Liver (tissue), 9 donors: ENCODE data around the gene TEKT2. TPM values are rescaled to one million over a fixed set of nuclear protein-coding genes. Genes with fewer than 3 reads are reported as not detected.

Experiments used
- DNase-seq: peaks from one replicate; pipeline ENCODE4 v3.0.0-alpha.2; 2017; ENCODE audit warnings: low spot score
- H3K27ac ChIP-seq, 2 donors: one replicate each; pipeline ENCODE4 v1.7.0; 2013; ENCODE audit warnings: inconsistent platforms in 2 of 2, low read length in 2 of 2, control low read depth in 1 of 2, low read depth in 1 of 2, mild to moderate bottlenecking in 1 of 2
- H3K27me3 ChIP-seq, 4 donors: one replicate each; pipeline versions ENCODE4 v1.6.1 to v1.7.0; 2013; ENCODE audit warnings: low read length in 3 of 4, inconsistent platforms in 1 of 4, mild to moderate bottlenecking in 1 of 4, moderate library complexity in 1 of 4; ENCODE audit not compliant: control insufficient read depth in 4 of 4, insufficient read depth in 4 of 4
- H3K36me3 ChIP-seq, 4 donors: one replicate each; pipeline versions ENCODE4 v1.6.1 to v1.7.0; 2013; ENCODE audit warnings: low read length in 3 of 4, mild to moderate bottlenecking in 3 of 4, low read depth in 1 of 4, moderate library complexity in 1 of 4; ENCODE audit not compliant: control insufficient read depth in 4 of 4, insufficient read depth in 3 of 4
- H3K4me1 ChIP-seq, 4 donors: one replicate each; pipeline versions ENCODE4 v1.6.1 to v1.7.0; 2013; ENCODE audit warnings: low read length in 3 of 4, mild to moderate bottlenecking in 3 of 4, moderate library complexity in 1 of 4; ENCODE audit not compliant: control insufficient read depth in 4 of 4, insufficient read depth in 4 of 4
- H3K4me3 ChIP-seq, 3 donors: one replicate each; pipeline versions ENCODE4 v1.6.1 to v1.7.0; 2013; ENCODE audit warnings: low read length in 3 of 3, control low read depth in 1 of 3, low read depth in 1 of 3, mild to moderate bottlenecking in 1 of 3
- H3K9ac ChIP-seq, 2 donors: one replicate each; pipeline ENCODE4 v1.7.0; 2013; ENCODE audit warnings: low read length in 2 of 2, mild to moderate bottlenecking in 2 of 2, moderate library complexity in 2 of 2, control low read depth in 1 of 2, low read depth in 1 of 2
- H3K9me3 ChIP-seq, 4 donors: one replicate each; pipeline versions ENCODE4 v1.6.1 to v1.7.0; 2013; ENCODE audit warnings: low read length in 3 of 4; ENCODE audit not compliant: control insufficient read depth in 4 of 4
- EGR1 ChIP-seq, 2 donors: IDR thresholded peaks; 2 replicates each; pipeline ENCODE4 v1.6.1; 2016 to 2018; ENCODE audit warnings: antibody characterized with exemption in 2 of 2, low read depth in 2 of 2
- FOXA1 ChIP-seq: IDR thresholded peaks from 2 replicates; pipeline ENCODE4 v1.6.1; 2016; ENCODE audit warnings: antibody characterized with exemption
- FOXA2 ChIP-seq: IDR thresholded peaks from 2 replicates; pipeline ENCODE4 v1.6.1; 2016; ENCODE audit warnings: antibody characterized with exemption
- GABPA ChIP-seq, 2 donors: IDR thresholded peaks in 1 of 2; conservative IDR thresholded peaks in 1 of 2; 2 replicates each; pipeline ENCODE4 v1.6.1; 2016; ENCODE audit warnings: antibody characterized with exemption in 2 of 2, mild to moderate bottlenecking in 1 of 2, moderate library complexity in 1 of 2
- HNF4A ChIP-seq, 2 donors: conservative IDR thresholded peaks; 2 replicates each; pipeline ENCODE4 v1.6.1; 2016; ENCODE audit warnings: antibody characterized with exemption in 2 of 2, mild to moderate bottlenecking in 2 of 2
- HNF4G ChIP-seq: IDR thresholded peaks from 2 replicates; pipeline ENCODE4 v1.6.1; 2016; ENCODE audit warnings: antibody characterized with exemption
- JUND ChIP-seq, 2 donors: IDR thresholded peaks; 2 replicates each; pipeline ENCODE4 v1.6.1; 2016; ENCODE audit warnings: antibody characterized with exemption in 2 of 2
- NR2F2 ChIP-seq: IDR thresholded peaks from 2 replicates; pipeline ENCODE4 v1.6.1; 2016; ENCODE audit warnings: antibody characterized with exemption
- RAD21 ChIP-seq, 2 donors: IDR thresholded peaks; 2 replicates each; pipeline ENCODE4 v1.6.1; 2016; ENCODE audit warnings: antibody characterized with exemption in 2 of 2, mild to moderate bottlenecking in 2 of 2
- SP1 ChIP-seq: IDR thresholded peaks from 2 replicates; pipeline ENCODE4 v1.6.1; 2018; ENCODE audit warnings: antibody characterized with exemption, mild to moderate bottlenecking
- TAF1 ChIP-seq: conservative IDR thresholded peaks from 2 replicates; pipeline ENCODE4 v1.6.1; 2016; ENCODE audit warnings: antibody characterized with exemption, mild to moderate bottlenecking
- YY1 ChIP-seq: IDR thresholded peaks from 2 replicates; pipeline ENCODE4 v1.6.1; 2016; ENCODE audit warnings: antibody characterized with exemption, mild to moderate bottlenecking
- WGBS: extraction: QIAGEN DNeasy Blood & Tissue Kit; methylation state at CpG from one replicate; pipeline ENCODE4 v1.1.7; 2013; 5-methylcytosine and 5-hydroxymethylcytosine counted together
- polyA plus RNA-seq, 2 donors: library from polyadenylated mRNA; stranded (reverse) in 1 of 2; unstranded in 1 of 2; fragments of 200-250 nt in 1 of 2; fragments of >200 nt in 1 of 2; fragmentation: Nextera tagmentation in 1 of 2; extraction: Ambion mirVana in 1 of 2; gene quantifications; one replicate each; pipeline versions ENCODE4 v1.2.1 to v1.2.3, GENCODE V29; 2013 to 2015
- total RNA-seq, 2 donors: library from RNA; depleted of rRNA; stranded (reverse); fragments of >200 nt; gene quantifications; one replicate each; pipeline ENCODE4 v1.2.3, GENCODE V29; 2014
- TF ChIP-seq, protein P1 (sequence below): IDR thresholded peaks from 2 replicates; pipeline ENCODE4 v1.6.1; 2016; ENCODE audit warnings: antibody characterized with exemption
- TF ChIP-seq, protein P2 (sequence below): fragments of 150-350 bp; IDR thresholded peaks from 2 replicates; pipeline ENCODE4 v1.5.1; 2017; ENCODE audit warnings: improper control_type of control experiment, low read depth, low read length; ENCODE audit not compliant: missing input control
- TF ChIP-seq, protein P3 (sequence below): IDR thresholded peaks from 2 replicates; pipeline ENCODE4 v1.6.1; 2016; ENCODE audit warnings: antibody characterized with exemption
- TF ChIP-seq, protein P4 (sequence below): IDR thresholded peaks from 2 replicates; pipeline ENCODE4 v1.6.1; 2016; ENCODE audit warnings: antibody characterized with exemption
- donor health status: healthy.
- donor health status: healthy.
- donor health status: healthy.
- donor health status: healthy.
- donor health status: healthy.

TEKT2 gene
- total and polyA plus RNA-seq, 4 donors: 0.14 to 0.17 TPM; not detected in 2

DNA sequence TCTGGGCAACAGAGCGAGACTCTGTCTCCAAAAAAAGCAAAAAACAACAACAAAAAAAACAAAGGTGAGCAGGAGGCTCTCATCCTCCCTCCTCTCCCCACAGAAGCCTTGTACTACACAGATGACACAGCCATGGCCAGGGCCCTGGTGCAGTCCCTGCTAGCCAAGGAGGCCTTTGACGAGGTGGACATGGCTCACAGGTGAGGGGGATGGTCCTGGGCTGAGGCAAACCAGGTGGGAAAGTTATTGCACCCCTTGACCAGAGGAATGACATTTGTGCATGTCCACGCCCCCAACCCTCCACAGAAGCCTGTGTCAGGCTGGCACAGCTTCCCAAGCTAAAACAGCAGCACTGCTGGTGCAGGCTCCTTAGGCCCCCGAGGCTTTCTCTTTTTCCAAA is 7.2 kb downstream of the TEKT2 start:
- WGBS: 89% methylated on average over 4 of the region's 4 CpGs
- Histone ChIP-seq H3K4me3 (no peak overlapping the region), H3K27ac (no peak overlapping the region), H3K36me3 (peaks cover 7 to 42% (median 23%) of the 10 kb centered on the region in 4 donors), H3K4me1 (peaks cover 6 to 15% (median 11%) of the 10 kb centered on the region in 4 donors), H3K9ac (no peak overlapping the region), H3K27me3 (no peaks in the 10 kb centered on the region), H3K9me3 (no peaks in the 10 kb centered on the region)
- no peak for TF ChIP-seq YY1
- TF ChIP-seq, protein P1, sequence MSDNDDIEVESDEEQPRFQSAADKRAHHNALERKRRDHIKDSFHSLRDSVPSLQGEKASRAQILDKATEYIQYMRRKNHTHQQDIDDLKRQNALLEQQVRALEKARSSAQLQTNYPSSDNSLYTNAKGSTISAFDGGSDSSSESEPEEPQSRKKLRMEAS: no peak
- TF ChIP-seq, protein P2, sequence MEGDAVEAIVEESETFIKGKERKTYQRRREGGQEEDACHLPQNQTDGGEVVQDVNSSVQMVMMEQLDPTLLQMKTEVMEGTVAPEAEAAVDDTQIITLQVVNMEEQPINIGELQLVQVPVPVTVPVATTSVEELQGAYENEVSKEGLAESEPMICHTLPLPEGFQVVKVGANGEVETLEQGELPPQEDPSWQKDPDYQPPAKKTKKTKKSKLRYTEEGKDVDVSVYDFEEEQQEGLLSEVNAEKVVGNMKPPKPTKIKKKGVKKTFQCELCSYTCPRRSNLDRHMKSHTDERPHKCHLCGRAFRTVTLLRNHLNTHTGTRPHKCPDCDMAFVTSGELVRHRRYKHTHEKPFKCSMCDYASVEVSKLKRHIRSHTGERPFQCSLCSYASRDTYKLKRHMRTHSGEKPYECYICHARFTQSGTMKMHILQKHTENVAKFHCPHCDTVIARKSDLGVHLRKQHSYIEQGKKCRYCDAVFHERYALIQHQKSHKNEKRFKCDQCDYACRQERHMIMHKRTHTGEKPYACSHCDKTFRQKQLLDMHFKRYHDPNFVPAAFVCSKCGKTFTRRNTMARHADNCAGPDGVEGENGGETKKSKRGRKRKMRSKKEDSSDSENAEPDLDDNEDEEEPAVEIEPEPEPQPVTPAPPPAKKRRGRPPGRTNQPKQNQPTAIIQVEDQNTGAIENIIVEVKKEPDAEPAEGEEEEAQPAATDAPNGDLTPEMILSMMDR: no peak
- no peak for TF ChIP-seq NR2F2
- no peak for DNase-seq

DNA sequence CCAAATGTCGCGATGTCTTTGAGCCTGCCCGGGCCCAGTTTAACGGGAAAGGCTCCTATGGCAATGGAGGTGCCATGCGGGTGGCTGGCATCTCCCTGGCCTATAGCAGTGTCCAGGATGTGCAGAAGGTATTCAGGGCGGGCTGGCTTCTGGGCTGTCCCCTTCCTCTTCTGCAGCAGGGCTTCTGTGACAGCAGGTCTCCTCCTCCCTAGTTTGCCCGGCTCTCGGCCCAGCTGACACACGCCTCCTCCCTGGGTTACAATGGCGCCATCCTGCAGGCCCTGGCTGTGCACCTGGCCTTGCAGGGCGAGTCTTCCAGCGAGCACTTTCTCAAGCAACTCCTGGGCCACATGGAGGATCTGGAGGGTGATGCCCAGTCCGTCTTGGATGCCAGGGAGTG is 7.8 kb downstream of the TEKT2 start:
- Histone ChIP-seq H3K27ac (no peak overlapping the region), H3K36me3 (peaks cover 7 to 43% (median 23%) of the 10 kb centered on the region in 4 donors), H3K9ac (no peak overlapping the region), H3K4me1 (peaks cover 6 to 15% (median 11%) of the 10 kb centered on the region in 4 donors), H3K27me3 (no peaks in the 10 kb centered on the region), H3K4me3 (no peak overlapping the region), H3K9me3 (no peaks in the 10 kb centered on the region)
- TF ChIP-seq, protein P2: no peak
- TF ChIP-seq YY1: no peak
- TF ChIP-seq, protein P3, sequence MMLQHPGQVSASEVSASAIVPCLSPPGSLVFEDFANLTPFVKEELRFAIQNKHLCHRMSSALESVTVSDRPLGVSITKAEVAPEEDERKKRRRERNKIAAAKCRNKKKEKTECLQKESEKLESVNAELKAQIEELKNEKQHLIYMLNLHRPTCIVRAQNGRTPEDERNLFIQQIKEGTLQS: no peak
- no peak for TF ChIP-seq EGR1 (IDR thresholded peaks at IDR 0.05; ENCODE audit: low read depth in 2 of 2)
- no peak for TF ChIP-seq NR2F2
- no peak for TF ChIP-seq RAD21 (IDR thresholded peaks at IDR 0.05)
- TF ChIP-seq JUND (IDR thresholded peaks at IDR 0.05): no peak
- TF ChIP-seq TAF1: no peak
- WGBS: 95% methylated on average over 13 of the region's 13 CpGs
- DNase-seq: no peak

DNA sequence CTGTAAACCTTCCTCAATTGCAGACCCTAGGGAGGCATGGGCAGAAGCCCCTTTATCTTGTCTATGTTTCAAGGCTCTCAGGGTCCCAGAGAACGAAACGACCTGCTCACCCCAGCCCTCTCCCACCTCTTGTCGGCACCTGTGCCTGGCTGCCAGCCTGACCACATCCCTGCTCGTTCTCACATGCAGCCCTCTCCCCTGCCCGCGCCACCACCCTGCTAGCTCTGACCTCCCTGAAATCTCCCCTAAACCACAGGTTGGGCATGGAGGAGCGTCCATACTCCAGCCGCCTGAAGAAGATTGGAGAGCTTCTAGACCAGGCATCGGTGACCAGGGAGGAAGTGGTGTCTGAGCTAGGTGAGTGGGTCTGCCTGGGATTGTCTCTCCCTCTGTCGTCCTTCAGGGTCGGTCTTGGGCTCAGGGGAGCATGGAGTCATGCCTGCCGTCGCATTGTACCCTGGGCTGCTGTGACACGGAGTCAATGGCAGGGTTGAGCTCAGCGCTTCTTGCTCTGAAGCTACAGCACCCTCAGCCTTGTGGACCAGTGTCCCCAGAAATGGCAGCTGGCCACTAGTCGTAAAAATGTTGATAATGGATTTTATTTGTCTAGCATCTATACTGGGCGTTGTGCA is 8.4 kb downstream of the TEKT2 start:
- Histone ChIP-seq H3K4me1 (peaks cover 6 to 15% (median 11%) of the 10 kb centered on the region in 4 donors), H3K27ac (no peak overlapping the region), H3K9ac (no peak overlapping the region), H3K27me3 (no peaks in the 10 kb centered on the region), H3K9me3 (no peaks in the 10 kb centered on the region), H3K36me3 (peaks cover 7 to 43% (median 23%) of the 10 kb centered on the region in 4 donors), H3K4me3 (no peak overlapping the region)
- 94% methylated on average over 17 of the region's 17 CpGs for WGBS
- DNase-seq: no peak
- TF ChIP-seq EGR1 (IDR thresholded peaks at IDR 0.05; ENCODE audit: low read depth in 2 of 2): no peak
- TF ChIP-seq HNF4G: no peak
- no peak for TF ChIP-seq FOXA1
- TF ChIP-seq SP1: no peak
- TF ChIP-seq, protein P2: no peak
- TF ChIP-seq HNF4A (conservative IDR thresholded peaks at IDR 0.05): no peak
- TF ChIP-seq RAD21 (IDR thresholded peaks at IDR 0.05): no peak
- TF ChIP-seq, protein P3: no peak
- TF ChIP-seq GABPA (IDR thresholded peaks at IDR 0.05 in 1 of 2, conservative IDR thresholded peaks at IDR 0.05 in 1 of 2): no peak
- TF ChIP-seq, protein P4, sequence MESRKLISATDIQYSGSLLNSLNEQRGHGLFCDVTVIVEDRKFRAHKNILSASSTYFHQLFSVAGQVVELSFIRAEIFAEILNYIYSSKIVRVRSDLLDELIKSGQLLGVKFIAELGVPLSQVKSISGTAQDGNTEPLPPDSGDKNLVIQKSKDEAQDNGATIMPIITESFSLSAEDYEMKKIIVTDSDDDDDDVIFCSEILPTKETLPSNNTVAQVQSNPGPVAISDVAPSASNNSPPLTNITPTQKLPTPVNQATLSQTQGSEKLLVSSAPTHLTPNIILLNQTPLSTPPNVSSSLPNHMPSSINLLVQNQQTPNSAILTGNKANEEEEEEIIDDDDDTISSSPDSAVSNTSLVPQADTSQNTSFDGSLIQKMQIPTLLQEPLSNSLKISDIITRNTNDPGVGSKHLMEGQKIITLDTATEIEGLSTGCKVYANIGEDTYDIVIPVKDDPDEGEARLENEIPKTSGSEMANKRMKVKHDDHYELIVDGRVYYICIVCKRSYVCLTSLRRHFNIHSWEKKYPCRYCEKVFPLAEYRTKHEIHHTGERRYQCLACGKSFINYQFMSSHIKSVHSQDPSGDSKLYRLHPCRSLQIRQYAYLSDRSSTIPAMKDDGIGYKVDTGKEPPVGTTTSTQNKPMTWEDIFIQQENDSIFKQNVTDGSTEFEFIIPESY: no peak
- no peak for TF ChIP-seq FOXA2
- TF ChIP-seq JUND (IDR thresholded peaks at IDR 0.05): no peak
- TF ChIP-seq, protein P1: no peak
